Activated CD4-positive, alpha-beta T cell treated with anti-CD3 and anti-CD28 coated beads, Interleukin-2, amount 10 ng/mL, durations not matched to agents 24 days and 14 days (primary cell): ENCODE measurements around the gene TBC1D2. TPM values are rescaled to one million over a fixed set of nuclear protein-coding genes. Genes with fewer than 3 reads are reported as not detected.

Source experiments
- DNase-seq: peaks from one replicate; pipeline ENCODE4 v3.0.0; 2022
- H3K27ac Mint-ChIP-seq: one replicate; pipeline ENCODE4 v1.8.0; 2022; ENCODE audit warnings: mild to moderate bottlenecking, mixed read lengths
- H3K27me3 Mint-ChIP-seq: one replicate; pipeline ENCODE4 v1.8.0; 2022; ENCODE audit warnings: mixed read lengths
- H3K36me3 Mint-ChIP-seq: one replicate; pipeline ENCODE4 v1.8.0; 2022; ENCODE audit warnings: low read depth, mild to moderate bottlenecking, mixed read lengths
- H3K4me1 Mint-ChIP-seq: one replicate; pipeline ENCODE4 v1.8.0; 2021; ENCODE audit warnings: mixed read lengths
- H3K4me3 Mint-ChIP-seq: one replicate; pipeline ENCODE4 v1.8.0; 2022; ENCODE audit warnings: mild to moderate bottlenecking, moderate library complexity, mixed read lengths
- H3K9me3 Mint-ChIP-seq: one replicate; pipeline ENCODE4 v1.8.0; 2021; ENCODE audit warnings: mixed read lengths
- intact Hi-C: fragments of 100-400 bp; cut with micrococcal nuclease; formaldehyde crosslinking; loops from one replicate; pipeline ENCODE4 v1.15.1; 2023
- total RNA-seq: library from RNA; stranded (reverse); gene quantifications from 2 replicates; pipeline ENCODE4 v1.2.3, GENCODE V29; 2022

The TBC1D2 gene
- total RNA-seq, 1 donor from 2014 or later, result 1.6 TPM

DNA sequence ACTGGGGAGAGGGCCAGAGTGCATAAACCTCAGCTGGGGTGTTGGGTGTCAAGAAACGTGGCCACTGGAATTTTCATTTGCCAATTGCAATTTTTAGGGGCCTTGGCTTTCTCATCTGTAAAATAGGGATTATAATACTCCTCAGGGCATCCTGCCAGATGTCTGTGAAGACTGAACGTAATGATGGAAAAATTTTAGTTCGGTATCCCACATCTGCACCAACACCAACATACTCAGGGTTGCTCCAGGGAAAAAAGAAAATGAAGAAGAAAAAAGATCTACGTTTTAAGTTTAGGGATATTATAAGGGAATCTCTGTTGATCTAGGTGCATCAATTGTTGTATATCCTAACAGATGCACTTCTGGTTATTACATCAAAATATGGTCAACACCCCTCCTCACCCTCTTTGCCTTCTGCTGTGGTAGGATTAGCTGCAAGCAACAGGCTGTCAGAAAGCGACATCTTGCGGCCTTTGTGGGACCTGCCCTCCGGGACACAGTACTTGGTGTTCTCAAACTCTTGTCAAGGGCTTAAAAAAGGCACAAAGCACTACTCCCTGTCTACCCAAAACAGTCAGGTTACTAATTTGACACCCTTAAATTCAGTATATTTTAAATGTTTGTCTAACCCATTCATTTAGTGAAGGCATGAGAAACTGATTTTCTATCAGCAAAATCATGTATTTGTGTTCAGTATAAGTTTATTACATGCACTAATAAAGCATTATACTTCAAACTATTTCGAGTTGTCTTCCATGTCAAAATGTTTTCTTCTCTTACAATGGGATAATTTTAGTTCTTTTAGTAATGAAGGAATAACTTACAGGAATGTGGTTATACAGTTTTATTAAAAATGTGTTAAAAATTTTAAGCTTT, 8.3 kb upstream of the TBC1D2 start:
- DNase-seq, result peak; percentile 95
- intact Hi-C loops, result loop anchor here (1.0 to 5.0 kb wide), 4 partner anchors 58 to 551 kb away; no protein-coding TSS in a partner anchor
- peaks cover 2% of the 10 kb centered on the region for H3K4me1 Mint-ChIP-seq
- H3K27ac Mint-ChIP-seq, result no peak overlapping the region
- peaks cover 23% of the 10 kb centered on the region for H3K27me3 Mint-ChIP-seq
- no peaks in the 10 kb centered on the region for H3K36me3 Mint-ChIP-seq
- H3K4me3 Mint-ChIP-seq, result no peak overlapping the region
- no peaks in the 10 kb centered on the region for H3K9me3 Mint-ChIP-seq

GRCh38 chr9:98263080-98263479, 7.6 kb upstream of the TBC1D2 start:
- Mint-ChIP-seq H3K27ac (no peak overlapping the region), H3K36me3 (no peaks in the 10 kb centered on the region), H3K4me1 (peaks cover 2% of the 10 kb centered on the region), H3K9me3 (no peaks in the 10 kb centered on the region), H3K27me3 (peaks cover 17% of the 10 kb centered on the region), H3K4me3 (no peak overlapping the region)
- no peak for DNase-seq
- intact Hi-C loops, result loop anchor here (1.0 to 5.0 kb wide), 4 partner anchors 58 to 551 kb away; no protein-coding TSS in a partner anchor

GRCh38 chr9:98262056-98262455, 6.6 kb upstream of the TBC1D2 start:
- intact Hi-C loops, result loop anchor here (5.0 kb wide), 1 partner anchor 550 kb away; no protein-coding TSS in a partner anchor
- Mint-ChIP-seq H3K27ac (no peak overlapping the region), H3K9me3 (no peaks in the 10 kb centered on the region), H3K27me3 (peaks cover 9% of the 10 kb centered on the region), H3K4me3 (no peak overlapping the region), H3K36me3 (no peaks in the 10 kb centered on the region), H3K4me1 (peaks cover 2% of the 10 kb centered on the region)
- DNase-seq, result no peak

DNA sequence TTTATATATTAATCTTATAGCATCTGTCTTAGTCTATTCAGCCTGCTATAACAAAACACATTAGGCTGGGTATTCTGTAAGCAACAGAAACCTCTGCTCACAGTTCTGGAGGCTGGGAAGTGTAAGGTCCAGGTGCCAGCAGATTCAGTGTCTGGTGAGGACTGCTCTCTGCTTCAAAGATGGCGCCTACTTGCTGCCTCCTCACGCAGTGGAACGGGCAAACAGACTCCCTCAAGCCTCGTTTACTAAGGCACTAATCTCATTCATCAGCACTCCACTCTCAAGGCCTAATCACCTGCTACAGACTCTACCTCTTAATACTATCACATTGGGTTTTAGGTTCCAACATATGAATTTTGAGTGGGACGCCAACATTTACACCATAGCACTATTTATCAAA, 5.2 kb upstream of the TBC1D2 start:
- peaks cover 5% of the 10 kb centered on the region for H3K4me1 Mint-ChIP-seq
- no peak overlapping the region for H3K27ac Mint-ChIP-seq
- DNase-seq, result no peak
- no peaks in the 10 kb centered on the region for H3K36me3 Mint-ChIP-seq
- no peaks in the 10 kb centered on the region for H3K9me3 Mint-ChIP-seq
- no peak overlapping the region for H3K4me3 Mint-ChIP-seq
- intact Hi-C loops, result loop anchor here (5.0 kb wide), 1 partner anchor 548 kb away; no protein-coding TSS in a partner anchor
- H3K27me3 Mint-ChIP-seq, result peaks cover 5% of the 10 kb centered on the region

- Mint-ChIP-seq H3K9me3 (no peaks in the 10 kb centered on the region), H3K4me1 (peaks cover 8% of the 10 kb centered on the region), H3K27me3 (no peaks in the 10 kb centered on the region), H3K4me3 (no peak overlapping the region), H3K27ac (no peak overlapping the region), H3K36me3 (no peaks in the 10 kb centered on the region)
- DNase-seq, result no peak
- intact Hi-C loops, result loop anchor here (5.0 kb wide), 4 partner anchors 547 to 1842 kb away; partner anchors contain the start of genes NCBP1, TSTD2, XPA and ZNF367
These were observed 4.3 kb upstream of the TBC1D2 start for GRCh38 chr9:98259791-98260190.

GRCh38 chr9:98256756-98257155, 1.3 kb upstream of the TBC1D2 start:
- intact Hi-C loops, result loop anchor here (1.0 to 5.0 kb wide), 5 partner anchors 138 to 1839 kb away; partner anchors contain the start of genes NANS, NCBP1, TSTD2 and XPA
- Mint-ChIP-seq H3K4me1 (peaks cover 23% of the 10 kb centered on the region), H3K9me3 (no peaks in the 10 kb centered on the region), H3K4me3 (peak overlapping the region; percentile 84), H3K27ac (peak overlapping the region; percentile 98), H3K36me3 (no peaks in the 10 kb centered on the region), H3K27me3 (no peaks in the 10 kb centered on the region)
- DNase-seq, result peak; percentile 73

- H3K27ac Mint-ChIP-seq, result peak overlapping the region; percentile 57
These were observed 330 bp downstream of the TBC1D2 start for GRCh38 chr9:98255061-98255577.

GRCh38 chr9:98254228-98255060, 1.0 kb downstream of the TBC1D2 start:
- Mint-ChIP-seq H3K27ac (no peak overlapping the region), H3K36me3 (peaks cover 5% of the 10 kb centered on the region), H3K9me3 (no peaks in the 10 kb centered on the region), H3K4me3 (peak overlapping the region; percentile 84), H3K27me3 (no peaks in the 10 kb centered on the region), H3K4me1 (peaks cover 26% of the 10 kb centered on the region)
- DNase-seq, result no peak
- intact Hi-C loops, result loop anchor here (1.0 to 5.0 kb wide), 8 partner anchors 62 to 1837 kb away; partner anchors contain the start of genes CORO2A, NCBP1, TRMO and TSTD2

More at GRCh38 chr9:98255061-98255577, 330 bp downstream of the TBC1D2 start:
- Mint-ChIP-seq H3K27me3 (no peaks in the 10 kb centered on the region), H3K4me3 (peak overlapping the region; percentile 84), H3K36me3 (peaks cover 3% of the 10 kb centered on the region), H3K4me1 (peaks cover 23% of the 10 kb centered on the region), H3K9me3 (no peaks in the 10 kb centered on the region)
- no peak for DNase-seq
- intact Hi-C loops, result loop anchor here (1.0 to 5.0 kb wide), 8 partner anchors 62 to 1838 kb away; partner anchors contain the start of genes CORO2A, NCBP1, TRMO and TSTD2

DNA sequence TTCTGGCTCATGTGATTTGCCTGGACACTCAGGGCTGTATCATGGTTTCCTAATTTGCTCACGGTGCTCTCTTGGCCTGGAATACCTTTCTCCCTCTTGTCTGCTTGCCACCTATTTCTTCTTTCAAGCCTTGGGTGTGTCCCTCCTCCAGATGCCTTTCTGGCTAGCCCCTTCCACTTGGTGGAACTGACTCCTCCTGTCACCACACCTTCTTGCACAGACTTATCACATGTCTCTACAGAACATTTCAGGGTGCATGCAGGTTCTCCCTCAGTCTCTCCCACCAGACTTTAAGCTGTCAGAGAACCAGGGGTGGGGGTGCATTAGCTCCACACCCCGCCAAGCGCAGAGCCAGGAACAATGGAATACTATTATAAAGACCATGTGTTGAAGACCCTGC, 1.9 kb downstream of the TBC1D2 start:
- no peak overlapping the region for H3K27ac Mint-ChIP-seq
- intact Hi-C loops, result no loop called here
- DNase-seq, result no peak
- H3K27me3 Mint-ChIP-seq, result no peaks in the 10 kb centered on the region
- H3K4me1 Mint-ChIP-seq, result peaks cover 30% of the 10 kb centered on the region
- no peak overlapping the region for H3K4me3 Mint-ChIP-seq
- no peaks in the 10 kb centered on the region for H3K9me3 Mint-ChIP-seq
- peaks cover 6% of the 10 kb centered on the region for H3K36me3 Mint-ChIP-seq

DNA sequence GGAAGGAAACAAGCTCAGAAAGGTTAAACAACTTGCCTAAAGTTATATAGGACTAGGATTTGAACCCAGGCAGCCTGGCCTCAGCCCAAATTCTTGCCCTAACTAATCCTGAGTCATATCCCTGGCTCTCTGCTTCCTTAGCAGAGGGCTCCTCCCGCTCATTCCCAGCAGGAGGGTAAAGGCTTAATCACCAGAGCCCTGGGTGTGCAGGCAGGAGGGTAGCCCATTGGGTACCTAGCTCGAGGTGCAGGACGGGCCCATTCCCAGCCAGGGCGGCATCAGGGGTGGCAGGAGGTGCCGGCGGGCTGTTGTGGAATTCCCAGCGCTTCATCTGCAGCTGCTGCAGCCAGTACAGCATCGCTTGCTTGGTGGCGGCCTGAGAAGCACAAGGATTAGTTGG, 3.9 kb downstream of the TBC1D2 start:
- Mint-ChIP-seq H3K36me3 (peaks cover 6% of the 10 kb centered on the region), H3K9me3 (no peaks in the 10 kb centered on the region), H3K4me1 (peaks cover 32% of the 10 kb centered on the region), H3K4me3 (no peak overlapping the region), H3K27me3 (no peaks in the 10 kb centered on the region), H3K27ac (no peak overlapping the region)
- no peak for DNase-seq
- intact Hi-C loops, result no loop called here

DNA sequence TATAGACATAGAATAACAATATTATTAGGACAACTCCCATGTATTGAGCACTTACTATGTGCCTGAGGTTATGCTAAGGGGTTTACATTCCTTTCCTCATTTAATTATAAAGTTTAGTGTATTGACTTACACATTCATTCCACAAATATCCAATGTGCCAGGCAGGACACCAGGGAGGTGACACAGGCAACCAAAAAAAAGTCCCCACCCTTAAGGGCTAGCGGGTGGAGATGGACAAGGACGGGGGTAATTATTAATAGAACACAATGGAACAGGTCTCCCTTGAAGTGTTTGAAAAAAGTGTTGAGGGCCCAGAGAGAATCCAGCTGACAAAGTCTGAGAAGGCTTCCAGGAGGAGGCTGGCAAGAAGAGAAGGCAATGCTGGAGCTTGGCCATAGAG, 5.7 kb downstream of the TBC1D2 start:
- Mint-ChIP-seq H3K9me3 (no peaks in the 10 kb centered on the region), H3K36me3 (peaks cover 6% of the 10 kb centered on the region), H3K4me3 (no peak overlapping the region), H3K4me1 (peaks cover 31% of the 10 kb centered on the region), H3K27ac (no peak overlapping the region), H3K27me3 (no peaks in the 10 kb centered on the region)
- DNase-seq, result no peak
- intact Hi-C loops, result no loop called here

GRCh38 chr9:98248737-98249474, 6.5 kb downstream of the TBC1D2 start:
- H3K27me3 Mint-ChIP-seq, result no peaks in the 10 kb centered on the region
- peak; percentile 64 for DNase-seq
- intact Hi-C loops, result no loop called here

More at GRCh38 chr9:98248737-98249474, 6.5 kb downstream of the TBC1D2 start:
- Mint-ChIP-seq H3K9me3 (no peaks in the 10 kb centered on the region), H3K36me3 (peaks cover 6% of the 10 kb centered on the region), H3K4me3 (peak overlapping the region; percentile 62), H3K4me1 (peaks cover 23% of the 10 kb centered on the region), H3K27ac (peak overlapping the region; percentile 77)
